PC-9 (cell line): ENCODE data around the gene ADAMTS4.

Source experiments
- CTCF ChIP-seq: fragments of 200-600 bp; sonication (generic); conservative IDR thresholded peaks from 2 replicates; pipeline ENCODE4 v1.6.1; 2017; ENCODE audit warnings: mixed run types, antibody characterized with exemption, mild to moderate bottlenecking, moderate library complexity
- EZH2 ChIP-seq: fragments of 200-600 bp; sonication (generic); IDR thresholded peaks from 2 replicates; pipeline ENCODE4 v1.8.0; 2017; ENCODE audit warnings: antibody characterized with exemption, low read depth

- TF ChIP-seq CTCF (no peak), EZH2 (no peak)
Observed at GRCh38 chr1:161225178-161225533, 26.3 kb upstream of the ADAMTS4 start.
